GM12878 (cell line): ENCODE measurements around the gene TMEM63C. TPM values are rescaled to one million over a fixed set of nuclear protein-coding genes. Genes with fewer than 3 reads are reported as not detected.

Experiments
- ATAC-seq: fragments of 200-7000 bp; cut with Tn5 transposase; 3 replicates; pipeline ENCODE4 v1.9.1; 2020; ENCODE audit warnings: mild to moderate bottlenecking, moderate library complexity
- BruUV-seq: library from RNA; stranded (reverse); fragments of 400-500 nt; replicated peaks from 2 replicates; lab custom pipeline; 2021; lab: Mats Ljungman, UMichigan
- CTCF ChIA-PET: fragments of 300-600 bp; sonication (Branson Sonifier 250); formaldehyde crosslinking; extraction: SDS; loops from one replicate; lab custom pipeline; 2021; ENCODE audit warnings: inconsistent platforms; lab: Yijun Ruan, JAX
- POLR2A ChIA-PET: fragments of 350-600 bp; formaldehyde crosslinking; extraction: SDS; loops from one replicate; lab custom pipeline; 2021; ENCODE audit warnings: inconsistent platforms; lab: Charles Lee
- RAD21 ChIA-PET: fragments of 300-600 bp; sonication (Branson Sonifier 250); formaldehyde crosslinking; loops from one replicate; lab custom pipeline; 2023; ENCODE audit warnings: antibody characterized with exemption; ENCODE audit not compliant: unreplicated experiment; lab: Charles Lee
- SMC1A ChIA-PET: fragments of 300-600 bp; sonication (Branson Sonifier 250); formaldehyde crosslinking; loops from one replicate; lab custom pipeline; 2023; ENCODE audit not compliant: unreplicated experiment, uncharacterized antibody; lab: Charles Lee
- DNase-seq: peaks from one replicate; pipeline ENCODE4 v3.0.0-alpha.2; 2011; ENCODE audit warnings: low read depth, low spot score
- FAIRE-seq: peaks from 3 replicates; lab custom pipeline; 2011; peaks lifted over from hg19 to GRCh38; lab: Jason Lieb, UNC
- H2AFZ ChIP-seq: 2 replicates; pipeline ENCODE4 v1.6.0; 2011; ENCODE audit warnings: low read depth, low read length, control low read depth; ENCODE audit not compliant: control insufficient read depth
- H3K27ac ChIP-seq: 2 replicates; pipeline ENCODE4 v1.5.1; 2011; ENCODE audit warnings: control low read depth; ENCODE audit not compliant: control insufficient read depth, insufficient read depth
- H3K27me3 ChIP-seq, 2 experiments: replicated peaks in 1 of 2; 2 replicates each; pipeline versions ENCODE4 v1.6.0 to v1.6.1; 2011; ENCODE audit warnings: low read length in 1 of 2; ENCODE audit not compliant: control insufficient read depth in 2 of 2, insufficient read depth in 2 of 2
- H3K36me3 ChIP-seq, 2 experiments: 2 replicates each; pipeline ENCODE4 v1.5.1; 2011; ENCODE audit warnings: low read length in 1 of 2; ENCODE audit not compliant: control insufficient read depth in 2 of 2, insufficient read depth in 2 of 2
- H3K4me1 ChIP-seq: 2 replicates; pipeline ENCODE4 v1.6.1; 2011; ENCODE audit warnings: mild to moderate bottlenecking, low read length, moderate library complexity, mixed read lengths; ENCODE audit not compliant: control insufficient read depth, insufficient read depth
- H3K4me2 ChIP-seq: 2 replicates; pipeline ENCODE4 v1.6.0; 2011; ENCODE audit warnings: control low read depth; ENCODE audit not compliant: control insufficient read depth, insufficient read depth
- H3K4me3 ChIP-seq: fragments of 200-600 bp; sonication (generic); 2 replicates; pipeline ENCODE4 v1.5.1; 2016
- H3K79me2 ChIP-seq: 2 replicates; pipeline ENCODE4 v1.6.0; 2011; ENCODE audit warnings: low read length; ENCODE audit not compliant: control insufficient read depth, insufficient read depth
- H3K9ac ChIP-seq: 2 replicates; pipeline ENCODE4 v1.8.0; 2011; ENCODE audit warnings: low read length, control low read depth, mixed read lengths; ENCODE audit not compliant: control insufficient read depth, insufficient read depth
- H3K9me3 ChIP-seq: replicated peaks from 3 replicates; pipeline ENCODE4 v1.5.1; 2011; ENCODE audit warnings: mild to moderate bottlenecking, low read length; ENCODE audit not compliant: control insufficient read depth, insufficient read depth
- H4K20me1 ChIP-seq: 2 replicates; pipeline ENCODE4 v1.6.0; 2011; ENCODE audit not compliant: control insufficient read depth, insufficient read depth
- ATF7 ChIP-seq: fragments of 450-650 bp; IDR thresholded peaks from 2 replicates; pipeline ENCODE4 v1.6.1; 2016; ENCODE audit warnings: low read depth, mild to moderate bottlenecking
- BRCA1 ChIP-seq: IDR thresholded peaks from 2 replicates; pipeline ENCODE4 v1.6.1; 2011; ENCODE audit warnings: low read depth, low read length, improper control_type of control experiment
- E2F8 ChIP-seq: fragments of 450-650 bp; IDR thresholded peaks from 2 replicates; pipeline ENCODE4 v1.6.1; 2018; ENCODE audit warnings: mild to moderate bottlenecking, low read depth, moderate library complexity; ENCODE audit not compliant: partially characterized antibody
- EGR1 ChIP-seq, 2 experiments: IDR thresholded peaks; 1 replicate in 1 of 2; 2 replicates in 1 of 2; pipeline ENCODE4 v1.6.1; 2011 to 2012; ENCODE audit warnings: low read depth in 2 of 2, low read length in 2 of 2, borderline replicate concordance in 1 of 2, mild to moderate bottlenecking in 1 of 2, moderate library complexity in 1 of 2
- EZH2 ChIP-seq: IDR thresholded peaks from 2 replicates; pipeline ENCODE4 v1.6.1; 2012; ENCODE audit warnings: low read depth, mild to moderate bottlenecking, control low read depth, inconsistent platforms, low read length, borderline replicate concordance; ENCODE audit not compliant: control insufficient read depth
- GATAD2B ChIP-seq: fragments of 450-650 bp; conservative IDR thresholded peaks from 2 replicates; pipeline ENCODE4 v1.6.1; 2017; ENCODE audit warnings: low read depth, mild to moderate bottlenecking, moderate library complexity
- HDAC6 ChIP-seq: fragments of 200-600 bp; sonication (generic); IDR thresholded peaks from one replicate; pipeline ENCODE4 v1.8.0; 2017; ENCODE audit warnings: antibody characterized with exemption; ENCODE audit not compliant: unreplicated experiment
- IRF5 ChIP-seq: fragments of 450-650 bp; IDR thresholded peaks from 2 replicates; pipeline ENCODE4 v1.6.1; 2017; ENCODE audit warnings: borderline replicate concordance
- KAT2A ChIP-seq: conservative IDR thresholded peaks from 2 replicates; pipeline ENCODE4 v1.6.1; 2011; ENCODE audit warnings: low read depth, low read length; ENCODE audit not compliant: control insufficient read depth
- MYC ChIP-seq: IDR thresholded peaks from 2 replicates; pipeline ENCODE4 v1.6.1; 2011; ENCODE audit warnings: mild to moderate bottlenecking, low read length, moderate library complexity, inconsistent platforms; ENCODE audit not compliant: insufficient read depth, insufficient replicate concordance, insufficient read length, severe bottlenecking
- NFIC ChIP-seq: IDR thresholded peaks from 2 replicates; pipeline ENCODE4 v1.6.1; 2012; ENCODE audit warnings: low read depth, mild to moderate bottlenecking, inconsistent platforms, low read length, moderate library complexity
- RFX5 ChIP-seq: IDR thresholded peaks from 2 replicates; pipeline ENCODE4 v1.6.1; 2011; ENCODE audit warnings: low read depth, low read length, improper control_type of control experiment
- STAT3 ChIP-seq: IDR thresholded peaks from 2 replicates; pipeline ENCODE4 v1.6.1; 2011; ENCODE audit warnings: low read depth, low read length, improper control_type of control experiment
- ZNF274 ChIP-seq: IDR thresholded peaks from one replicate; pipeline ENCODE4 v1.8.0; 2011; ENCODE audit not compliant: insufficient read length, insufficient read depth
- WGBS: methylation state at CpG from one replicate; pipeline ENCODE4 v1.1.6; 2016; ENCODE audit warnings: low lambda C conversion rate; ENCODE audit not compliant: insufficient replicate concordance, insufficient coverage; ENCODE audit errors: missing lambda C conversion rate; 5-methylcytosine and 5-hydroxymethylcytosine counted together
- in situ Hi-C: fragments of 300-500 bp; cut with MboI; formaldehyde crosslinking; loops from 9 replicates; pipeline ENCODE4 v1.14.3; 2018; ENCODE audit warnings: mixed read lengths
- intact Hi-C: fragments of 100-400 bp; cut with micrococcal nuclease; formaldehyde crosslinking; loops from one replicate; pipeline ENCODE4 v1.14.2; 2022; ENCODE audit not compliant: unreplicated experiment
- polyA plus RNA-seq, 11 experiments: library from polyadenylated mRNA; depleted of rRNA in 4 of 11; unstranded in 6 of 11; stranded (reverse) in 5 of 11; fragments of >200 nt; fragmentation: Nextera tagmentation in 4 of 11; fragmentation: Illumina TruSeq in 1 of 11; extraction: Ambion mirVana in 4 of 11; extraction: Trizol in 1 of 11; gene quantifications; 1 replicate in 1 of 11; 2 replicates in 10 of 11; pipeline versions ENCODE4 v1.2.1 to v1.2.3, GENCODE V29; 2011 to 2016; ENCODE audit warnings: inconsistent platforms in 2 of 11, missing spikeins in 2 of 11, low read depth in 1 of 11
- total RNA-seq, 4 experiments: library from RNA; depleted of rRNA in 3 of 4; stranded (reverse); fragments of >200 nt in 3 of 4; fragmentation: Illumina TruSeq in 1 of 4; extraction: Trizol in 1 of 4; gene quantifications; 2 replicates each; pipeline versions ENCODE4 v1.2.1 to v1.2.3, GENCODE V29; 2013 to 2021

Gene TMEM63C
- total and polyA plus RNA-seq, 10 of the 15 experiments (the other 5 are each of a cell fraction or from before 2014, with no cell fraction given): 0.06 to 1.3 (median 0.39) TPM; not detected in 4

GRCh38 chr14:77208979-77209318 lies 27.4 kb downstream of the TMEM63C start:
- WGBS: 26% methylated on average over 5 of the region's 5 CpGs

More at GRCh38 chr14:77208979-77209318, 27.4 kb downstream of the TMEM63C start:
- H3K4me3 ChIP-seq: no peak overlapping the region
- BruUV-seq: no TSS peak
- RAD21 ChIA-PET: no interaction called here
- FAIRE-seq (no peak), DNase-seq (no peak), ATAC-seq (no peak)
- H3K36me3 ChIP-seq: no peaks in the 10 kb centered on the region
- no peak overlapping the region for H3K9ac ChIP-seq
- CTCF ChIA-PET: interaction anchor here (0.6 to 1.5 kb wide), 2 partner anchors 58 to 334 kb away, joined by 3 to 5 read pairs; no protein-coding TSS in a partner anchor
- no peaks in the 10 kb centered on the region for H3K4me1 ChIP-seq
- no peaks in the 10 kb centered on the region for H3K9me3 ChIP-seq
- no peaks in the 10 kb centered on the region; the same call in 1 of the 2 replicates for H4K20me1 ChIP-seq
- H3K4me2 ChIP-seq: no peak overlapping the region
- H3K79me2 ChIP-seq: no peaks in the 10 kb centered on the region
- SMC1A ChIA-PET: interaction anchor here (1.3 kb wide), 1 partner anchor 18 kb away, joined by 3 read pairs; no protein-coding TSS in a partner anchor
- intact Hi-C loops (no loop called here), in situ Hi-C loops (no loop called here)
- H3K27ac ChIP-seq: no peak overlapping the region
- 0 out of 4 replicates have a peak, but pooled peaks cover 0 to 2% of the 10 kb centered on the region in 2 experiments for H3K27me3 ChIP-seq
- TF ChIP-seq EZH2 (no peak), HDAC6 (no peak), BRCA1 (no peak), KAT2A (no peak), ZNF274 (no peak), GATAD2B (no peak), MYC (no peak), ATF7 (no peak), STAT3 (no peak), E2F8 (no peak), IRF5 (no peak), NFIC (no peak), EGR1 (IDR thresholded peaks at IDR 0.05; ENCODE audit: borderline replicate concordance in 1 of 2, low read depth in 2 of 2, low read length in 2 of 2) (no peak), RFX5 (no peak)
- no peak overlapping the region for H2AFZ ChIP-seq
- POLR2A ChIA-PET: no interaction called here
